Activated T-helper 17 cell treated with anti-CD3 and anti-CD28 coated beads, Interleukin-2, amount 50 U/mL, for 72 hours (primary cell): ENCODE data around the gene CCL2. TPM values are rescaled to one million over a fixed set of nuclear protein-coding genes. Genes with fewer than 3 reads are reported as not detected.

ENCODE experiments used
- ATAC-seq: fragments of 150-1000 bp; cut with Tn5 transposase; replicated peaks from 2 replicates; pipeline ENCODE4 v1.10.0; 2021; ENCODE audit warnings: mild to moderate bottlenecking, moderate library complexity
- H3K27ac Mint-ChIP-seq: one replicate; pipeline ENCODE4 v1.8.0; 2022; ENCODE audit warnings: mixed read lengths
- H3K27me3 Mint-ChIP-seq: one replicate; pipeline ENCODE4 v1.8.0; 2022; ENCODE audit warnings: mixed read lengths
- H3K36me3 Mint-ChIP-seq: one replicate; pipeline ENCODE4 v1.8.0; 2022; ENCODE audit warnings: low read depth, mild to moderate bottlenecking, mixed read lengths
- H3K4me1 Mint-ChIP-seq: one replicate; pipeline ENCODE4 v1.8.0; 2022; ENCODE audit warnings: mixed read lengths
- H3K4me3 Mint-ChIP-seq: one replicate; pipeline ENCODE4 v1.8.0; 2022; ENCODE audit warnings: mild to moderate bottlenecking, mixed read lengths
- H3K9me3 Mint-ChIP-seq: one replicate; pipeline ENCODE4 v1.8.0; 2022; ENCODE audit warnings: mixed read lengths
- total RNA-seq, 2 donors: library from RNA; stranded (reverse); gene quantifications; one replicate each; pipeline ENCODE4 v1.2.3, GENCODE V29; 2022

CCL2 gene
- total RNA-seq, 2 donors from 2014 or later: not detected

DNA sequence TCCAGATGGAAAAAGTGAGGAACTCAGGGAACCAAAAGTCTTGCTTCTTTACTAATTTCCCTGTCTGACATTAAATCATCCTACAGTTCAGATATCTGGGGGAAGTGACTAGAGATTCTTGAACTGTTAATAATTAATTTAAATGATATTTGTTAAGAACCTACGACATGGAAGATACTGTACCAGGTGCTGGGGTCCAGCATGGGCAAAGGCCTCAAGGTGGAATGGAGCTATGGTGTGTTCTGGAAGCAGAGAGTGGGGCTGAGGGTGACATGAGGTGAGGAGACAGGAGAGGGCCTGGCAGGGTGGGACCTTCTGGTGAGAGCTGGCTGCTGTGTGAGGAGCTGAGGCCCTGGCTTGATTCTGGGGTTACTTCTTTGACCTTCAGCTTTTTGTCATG lies 6.0 kb upstream of the CCL2 start:
- Mint-ChIP-seq H3K36me3 (no peaks in the 10 kb centered on the region), H3K27ac (no peak overlapping the region), H3K27me3 (peaks cover 32% of the 10 kb centered on the region), H3K4me1 (no peaks in the 10 kb centered on the region), H3K4me3 (no peak overlapping the region), H3K9me3 (no peaks in the 10 kb centered on the region)
- no peak for ATAC-seq

- H3K9me3 Mint-ChIP-seq: no peaks in the 10 kb centered on the region
- H3K4me1 Mint-ChIP-seq: no peaks in the 10 kb centered on the region
- ATAC-seq: no peak
- no peak overlapping the region for H3K27ac Mint-ChIP-seq
- H3K4me3 Mint-ChIP-seq: no peak overlapping the region
- H3K36me3 Mint-ChIP-seq: no peaks in the 10 kb centered on the region
- peaks cover 36% of the 10 kb centered on the region for H3K27me3 Mint-ChIP-seq
These were observed 5.6 kb upstream of the CCL2 start for GRCh38 chr17:34249478-34249877.

DNA sequence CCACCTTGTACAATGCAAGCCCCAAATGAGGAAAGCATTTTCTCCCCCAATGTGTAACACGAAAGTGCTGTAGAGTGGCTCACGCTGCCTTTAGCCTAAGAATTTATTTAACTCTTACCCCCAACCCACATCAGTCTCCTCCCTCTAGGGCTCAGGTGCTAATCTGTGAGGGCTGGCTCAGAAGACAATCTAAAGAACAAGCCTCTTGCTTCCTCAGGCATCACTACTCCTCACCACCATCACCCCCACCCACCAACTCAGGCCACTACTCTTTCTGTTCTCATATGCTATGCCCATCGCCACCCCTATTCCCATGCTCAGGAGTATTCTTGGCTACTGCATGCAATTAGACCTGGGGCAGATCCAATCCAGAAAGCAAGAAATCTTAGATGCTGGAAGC lies 3.9 kb upstream of the CCL2 start:
- H3K9me3 Mint-ChIP-seq: no peaks in the 10 kb centered on the region
- no peak for ATAC-seq
- no peak overlapping the region for H3K4me3 Mint-ChIP-seq
- H3K36me3 Mint-ChIP-seq: no peaks in the 10 kb centered on the region
- H3K27me3 Mint-ChIP-seq: peaks cover 47% of the 10 kb centered on the region
- H3K27ac Mint-ChIP-seq: no peak overlapping the region
- peaks cover 4% of the 10 kb centered on the region for H3K4me1 Mint-ChIP-seq

- H3K4me1 Mint-ChIP-seq: peaks cover 4% of the 10 kb centered on the region
- no peak overlapping the region for H3K4me3 Mint-ChIP-seq
- no peak for ATAC-seq
- H3K9me3 Mint-ChIP-seq: no peaks in the 10 kb centered on the region
- peaks cover 50% of the 10 kb centered on the region for H3K27me3 Mint-ChIP-seq
- H3K27ac Mint-ChIP-seq: no peak overlapping the region
- H3K36me3 Mint-ChIP-seq: no peaks in the 10 kb centered on the region
These were observed 3.0 kb upstream of the CCL2 start for GRCh38 chr17:34252095-34252443.

- no peak overlapping the region for H3K27ac Mint-ChIP-seq
- peak; percentile 52 for ATAC-seq
- H3K27me3 Mint-ChIP-seq: peaks cover 54% of the 10 kb centered on the region
- H3K36me3 Mint-ChIP-seq: no peaks in the 10 kb centered on the region
- H3K4me3 Mint-ChIP-seq: no peak overlapping the region
- peaks cover 4% of the 10 kb centered on the region for H3K4me1 Mint-ChIP-seq
- no peaks in the 10 kb centered on the region for H3K9me3 Mint-ChIP-seq
These were observed 2.5 kb upstream of the CCL2 start for GRCh38 chr17:34252444-34253138.

DNA sequence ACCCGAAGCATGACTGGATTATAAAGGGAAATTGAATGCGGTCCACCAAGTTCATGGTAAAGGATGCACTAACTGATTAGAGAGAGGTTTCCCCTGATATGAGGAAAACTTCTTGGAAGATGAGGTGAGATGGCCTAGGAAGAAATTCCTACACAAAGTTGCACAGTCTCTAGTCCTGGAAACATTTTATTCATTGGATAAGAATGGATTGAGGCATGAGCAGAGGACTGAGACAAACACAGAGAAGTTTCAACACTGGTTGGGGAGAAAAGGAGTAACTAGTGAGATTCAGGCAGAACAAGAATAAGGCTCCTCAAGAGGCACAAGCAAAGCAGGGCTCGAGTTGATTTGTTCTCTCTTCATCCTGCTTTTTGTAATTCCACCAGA lies 2.0 kb upstream of the CCL2 start:
- Mint-ChIP-seq H3K4me1 (peaks cover 4% of the 10 kb centered on the region), H3K36me3 (no peaks in the 10 kb centered on the region), H3K9me3 (no peaks in the 10 kb centered on the region), H3K27me3 (peaks cover 55% of the 10 kb centered on the region), H3K27ac (no peak overlapping the region), H3K4me3 (no peak overlapping the region)
- ATAC-seq: no peak

DNA sequence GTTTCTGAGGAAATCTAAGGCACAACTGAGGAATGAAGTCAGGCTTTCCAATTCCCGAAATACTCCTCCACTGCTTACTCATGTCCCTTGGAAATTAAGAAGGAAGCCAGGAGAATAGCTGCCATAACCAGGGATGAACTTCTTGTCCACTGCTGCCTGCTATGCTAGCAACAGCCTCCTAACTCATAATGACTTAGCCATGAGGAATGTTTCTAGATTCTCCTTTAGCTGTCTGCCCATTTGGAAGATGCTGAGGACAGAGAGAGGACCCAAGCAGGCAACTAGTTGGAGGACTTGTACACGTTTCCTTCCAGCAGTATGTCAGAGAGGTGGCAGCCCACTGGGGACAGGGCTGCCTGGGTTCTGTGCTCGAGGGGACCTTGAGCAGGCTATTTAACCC lies 939 bp upstream of the CCL2 start:
- no peak for ATAC-seq
- H3K27me3 Mint-ChIP-seq: peaks cover 57% of the 10 kb centered on the region
- peaks cover 4% of the 10 kb centered on the region for H3K4me1 Mint-ChIP-seq

GRCh38 chr17:34255381-34255732 lies 272 bp downstream of the CCL2 start:
- Mint-ChIP-seq H3K36me3 (no peaks in the 10 kb centered on the region), H3K27me3 (peaks cover 56% of the 10 kb centered on the region), H3K4me3 (no peak overlapping the region), H3K9me3 (no peaks in the 10 kb centered on the region), H3K27ac (no peak overlapping the region), H3K4me1 (peaks cover 4% of the 10 kb centered on the region)
- no peak for ATAC-seq

More for the DNA sequence above, 939 bp upstream of the CCL2 start:
- Mint-ChIP-seq H3K27ac (no peak overlapping the region), H3K9me3 (no peaks in the 10 kb centered on the region), H3K36me3 (no peaks in the 10 kb centered on the region), H3K4me3 (no peak overlapping the region)

- no peak for ATAC-seq
- H3K4me1 Mint-ChIP-seq: peaks cover 4% of the 10 kb centered on the region
- H3K4me3 Mint-ChIP-seq: no peak overlapping the region
- no peak overlapping the region for H3K27ac Mint-ChIP-seq
- H3K27me3 Mint-ChIP-seq: peaks cover 57% of the 10 kb centered on the region
- no peaks in the 10 kb centered on the region for H3K9me3 Mint-ChIP-seq
- no peaks in the 10 kb centered on the region for H3K36me3 Mint-ChIP-seq
These were observed 756 bp downstream of the CCL2 start for GRCh38 chr17:34255841-34256240.

DNA sequence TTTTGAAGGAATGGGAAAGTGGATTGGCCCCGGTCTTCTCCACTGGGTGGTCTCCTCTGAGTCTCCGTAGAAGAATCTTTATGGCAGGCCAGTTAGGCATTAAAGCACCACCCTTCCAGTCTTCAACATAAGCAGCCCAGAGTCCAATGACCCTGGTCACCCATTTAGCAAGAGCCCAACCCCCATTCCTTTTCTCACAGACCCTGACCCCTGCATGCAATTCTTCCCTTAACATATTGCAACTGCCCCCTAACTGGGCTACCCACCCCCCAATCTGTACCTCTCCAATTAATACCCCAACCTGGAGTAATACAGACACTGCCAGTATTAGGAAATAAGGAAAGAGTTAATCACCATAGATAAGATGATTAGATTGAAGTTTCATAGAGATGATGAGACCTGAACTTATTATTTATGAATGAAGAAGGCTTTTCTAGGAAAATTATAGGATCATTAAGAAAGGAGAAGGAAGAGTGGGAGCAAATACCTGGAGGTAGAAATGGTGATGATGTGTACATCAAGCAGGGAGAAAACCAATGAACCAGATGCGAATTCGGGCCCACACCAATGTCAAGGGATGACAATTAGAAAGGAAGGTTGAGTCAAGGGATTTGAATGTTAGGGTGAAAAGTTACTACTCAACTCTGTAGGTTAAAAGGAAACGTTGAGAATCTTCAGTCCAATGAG lies 2.4 kb downstream of the CCL2 start:
- Mint-ChIP-seq H3K4me3 (no peak overlapping the region), H3K4me1 (peaks cover 4% of the 10 kb centered on the region), H3K27ac (no peak overlapping the region), H3K9me3 (no peaks in the 10 kb centered on the region), H3K27me3 (peaks cover 52% of the 10 kb centered on the region), H3K36me3 (no peaks in the 10 kb centered on the region)
- no peak for ATAC-seq

DNA sequence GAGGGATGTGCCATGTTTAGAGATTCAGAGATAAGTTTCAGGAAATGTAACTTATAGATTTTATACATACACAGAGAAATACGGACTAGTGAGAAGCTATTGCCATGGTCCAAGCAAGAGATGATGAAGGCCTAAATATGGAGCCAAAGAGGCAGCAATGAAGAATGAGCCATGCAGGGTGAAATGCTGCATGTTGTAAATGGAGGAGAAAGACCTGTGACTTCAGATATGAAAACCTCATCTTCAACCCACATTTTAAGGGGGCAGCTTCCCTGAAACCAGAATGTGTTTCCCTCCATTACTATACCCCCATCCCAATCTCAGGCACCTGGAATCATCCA lies 2.9 kb downstream of the CCL2 start:
- H3K4me1 Mint-ChIP-seq: peaks cover 4% of the 10 kb centered on the region

GRCh38 chr17:34259146-34259545 lies 4.1 kb downstream of the CCL2 start:
- Mint-ChIP-seq H3K27me3 (peaks cover 40% of the 10 kb centered on the region), H3K27ac (no peak overlapping the region), H3K4me1 (peaks cover 4% of the 10 kb centered on the region), H3K4me3 (no peak overlapping the region), H3K9me3 (no peaks in the 10 kb centered on the region), H3K36me3 (no peaks in the 10 kb centered on the region)
- no peak for ATAC-seq

More for the DNA sequence above, 2.9 kb downstream of the CCL2 start:
- no peaks in the 10 kb centered on the region for H3K9me3 Mint-ChIP-seq
- no peaks in the 10 kb centered on the region for H3K36me3 Mint-ChIP-seq
- H3K4me3 Mint-ChIP-seq: no peak overlapping the region
- H3K27ac Mint-ChIP-seq: no peak overlapping the region
- ATAC-seq: no peak
- H3K27me3 Mint-ChIP-seq: peaks cover 47% of the 10 kb centered on the region

DNA sequence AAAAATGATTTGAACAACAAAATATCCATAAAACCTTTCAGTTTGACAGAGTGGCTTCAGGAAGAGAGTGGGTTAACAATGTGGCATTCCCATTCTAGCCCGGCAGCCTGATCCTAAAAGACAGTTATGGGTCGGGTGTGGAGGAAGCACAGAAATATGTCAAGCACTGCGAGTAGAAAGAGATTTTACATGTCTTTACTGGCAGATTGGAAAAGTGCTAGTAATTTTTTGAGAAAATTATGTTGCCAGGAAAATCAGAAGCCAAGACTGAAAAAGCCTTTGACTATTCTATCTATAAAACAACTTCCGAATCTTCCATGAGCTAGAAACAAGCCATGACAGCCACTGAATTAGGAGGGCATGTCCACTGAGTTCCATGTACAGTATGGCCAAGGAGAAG lies 5.8 kb downstream of the CCL2 start:
- Mint-ChIP-seq H3K4me3 (no peak overlapping the region), H3K27me3 (peaks cover 46% of the 10 kb centered on the region), H3K36me3 (no peaks in the 10 kb centered on the region), H3K9me3 (no peaks in the 10 kb centered on the region), H3K4me1 (no peaks in the 10 kb centered on the region), H3K27ac (no peak overlapping the region)
- no peak for ATAC-seq

GRCh38 chr17:34261568-34262337 lies 6.7 kb downstream of the CCL2 start:
- Mint-ChIP-seq H3K9me3 (no peaks in the 10 kb centered on the region), H3K4me3 (no peak overlapping the region), H3K27me3 (peaks cover 49% of the 10 kb centered on the region), H3K4me1 (no peaks in the 10 kb centered on the region), H3K36me3 (no peaks in the 10 kb centered on the region), H3K27ac (no peak overlapping the region)
- peak; percentile 44 for ATAC-seq

DNA sequence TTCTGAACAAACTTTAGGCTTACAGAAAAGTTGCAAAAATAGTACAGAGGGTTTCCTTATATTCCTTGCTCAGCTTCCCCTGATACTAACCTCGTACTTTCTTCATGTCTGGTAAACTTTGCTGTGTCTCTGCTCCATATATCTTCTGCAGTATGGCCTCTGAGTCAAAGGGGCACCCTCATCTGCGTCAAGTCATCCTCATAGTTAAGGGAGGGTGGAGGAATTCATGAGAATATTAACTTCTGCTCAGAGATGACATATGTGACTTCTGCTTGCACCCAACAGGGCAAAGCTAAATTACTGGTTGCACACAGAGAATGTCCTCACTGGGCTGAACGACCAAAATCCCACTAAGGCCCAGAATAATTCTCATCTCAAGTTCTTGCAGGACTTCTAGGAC lies 10.6 kb downstream of the CCL2 start:
- no peaks in the 10 kb centered on the region for H3K4me1 Mint-ChIP-seq
- no peaks in the 10 kb centered on the region for H3K36me3 Mint-ChIP-seq
- no peak for ATAC-seq
- H3K27me3 Mint-ChIP-seq: peaks cover 52% of the 10 kb centered on the region
- no peak overlapping the region for H3K4me3 Mint-ChIP-seq
- no peak overlapping the region for H3K27ac Mint-ChIP-seq
- H3K9me3 Mint-ChIP-seq: no peaks in the 10 kb centered on the region
